Activated T-helper 17 cell treated with anti-CD3 and anti-CD28 coated beads, Interleukin-2, amount 50 U/mL, for 72 hours (primary cell): ENCODE data around the gene LCN6. TPM values are rescaled to one million over a fixed set of nuclear protein-coding genes. Genes with fewer than 3 reads are reported as not detected.

Experiments
- ATAC-seq: fragments of 150-1000 bp; cut with Tn5 transposase; replicated peaks from 2 replicates; pipeline ENCODE4 v1.10.0; 2021; ENCODE audit warnings: mild to moderate bottlenecking, moderate library complexity
- H3K27ac Mint-ChIP-seq: one replicate; pipeline ENCODE4 v1.8.0; 2022; ENCODE audit warnings: mixed read lengths
- H3K27me3 Mint-ChIP-seq: one replicate; pipeline ENCODE4 v1.8.0; 2022; ENCODE audit warnings: mixed read lengths
- H3K36me3 Mint-ChIP-seq: one replicate; pipeline ENCODE4 v1.8.0; 2022; ENCODE audit warnings: low read depth, mild to moderate bottlenecking, mixed read lengths
- H3K4me1 Mint-ChIP-seq: one replicate; pipeline ENCODE4 v1.8.0; 2022; ENCODE audit warnings: mixed read lengths
- H3K4me3 Mint-ChIP-seq: one replicate; pipeline ENCODE4 v1.8.0; 2022; ENCODE audit warnings: mild to moderate bottlenecking, mixed read lengths
- H3K9me3 Mint-ChIP-seq: one replicate; pipeline ENCODE4 v1.8.0; 2022; ENCODE audit warnings: mixed read lengths
- total RNA-seq, 2 donors: library from RNA; stranded (reverse); gene quantifications; one replicate each; pipeline ENCODE4 v1.2.3, GENCODE V29; 2022

Gene LCN6
- total RNA-seq, 2 donors from 2014 or later: not detected

DNA sequence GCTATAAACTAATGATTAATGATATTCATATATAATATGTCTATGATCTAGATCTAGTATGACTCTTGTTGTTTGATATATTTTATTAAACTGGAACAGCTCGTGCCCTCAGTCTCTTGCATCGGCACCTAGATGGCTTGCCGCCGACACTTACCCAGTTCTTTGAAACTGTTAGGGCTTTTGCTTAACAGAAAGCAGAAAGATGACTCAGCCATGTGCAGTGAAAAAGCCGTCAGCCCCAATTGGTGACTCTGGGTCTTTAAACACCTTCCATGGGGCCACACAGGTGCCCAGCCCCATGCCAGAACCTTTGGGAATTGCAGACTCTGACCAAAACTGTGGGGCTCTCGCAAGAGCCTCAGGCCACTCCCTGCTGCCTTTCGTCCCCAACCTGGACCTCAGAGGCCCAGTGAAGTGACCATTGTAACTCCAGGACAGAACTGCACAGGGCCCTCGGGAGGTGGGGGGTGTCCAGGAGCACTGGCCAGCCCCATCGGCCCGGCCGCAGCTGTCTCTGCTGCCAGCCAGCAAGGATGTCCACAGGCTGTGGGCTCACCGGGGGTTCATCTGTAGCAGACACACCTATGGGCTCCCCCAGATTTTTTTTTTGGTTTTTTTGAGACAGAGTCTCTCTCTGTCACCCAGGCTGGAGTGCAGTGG, 13.4 kb downstream of the LCN6 start:
- H3K27me3 Mint-ChIP-seq: no peaks in the 10 kb centered on the region
- no peak overlapping the region for H3K27ac Mint-ChIP-seq
- peak; percentile 68 for ATAC-seq
- no peaks in the 10 kb centered on the region for H3K9me3 Mint-ChIP-seq
- no peak overlapping the region for H3K4me3 Mint-ChIP-seq
- H3K4me1 Mint-ChIP-seq: peaks cover 6% of the 10 kb centered on the region
- no peaks in the 10 kb centered on the region for H3K36me3 Mint-ChIP-seq

DNA sequence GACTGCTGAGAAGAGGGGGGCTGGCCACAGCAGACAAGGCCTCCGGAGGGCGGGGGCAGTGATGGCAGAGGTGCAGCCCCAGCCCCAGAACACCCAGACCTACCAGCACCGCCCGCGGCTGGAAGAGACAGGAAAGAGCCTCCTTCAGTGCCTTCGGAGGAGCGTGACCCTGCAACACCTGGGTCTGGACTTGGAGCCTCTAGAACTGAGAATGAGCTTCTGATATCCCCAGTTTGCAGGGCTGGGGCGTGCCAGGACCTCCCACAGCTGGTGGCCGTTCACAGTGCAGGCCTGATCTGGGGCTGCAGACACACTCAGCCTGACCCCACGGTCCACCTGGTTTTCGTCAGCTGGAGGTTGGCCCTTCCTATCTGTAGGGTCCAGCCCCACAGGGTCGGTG, 14.7 kb downstream of the LCN6 start:
- no peaks in the 10 kb centered on the region for H3K9me3 Mint-ChIP-seq
- H3K36me3 Mint-ChIP-seq: no peaks in the 10 kb centered on the region
- no peak overlapping the region for H3K4me3 Mint-ChIP-seq
- H3K27ac Mint-ChIP-seq: no peak overlapping the region
- no peak for ATAC-seq
- no peaks in the 10 kb centered on the region for H3K27me3 Mint-ChIP-seq
- H3K4me1 Mint-ChIP-seq: peaks cover 6% of the 10 kb centered on the region

DNA sequence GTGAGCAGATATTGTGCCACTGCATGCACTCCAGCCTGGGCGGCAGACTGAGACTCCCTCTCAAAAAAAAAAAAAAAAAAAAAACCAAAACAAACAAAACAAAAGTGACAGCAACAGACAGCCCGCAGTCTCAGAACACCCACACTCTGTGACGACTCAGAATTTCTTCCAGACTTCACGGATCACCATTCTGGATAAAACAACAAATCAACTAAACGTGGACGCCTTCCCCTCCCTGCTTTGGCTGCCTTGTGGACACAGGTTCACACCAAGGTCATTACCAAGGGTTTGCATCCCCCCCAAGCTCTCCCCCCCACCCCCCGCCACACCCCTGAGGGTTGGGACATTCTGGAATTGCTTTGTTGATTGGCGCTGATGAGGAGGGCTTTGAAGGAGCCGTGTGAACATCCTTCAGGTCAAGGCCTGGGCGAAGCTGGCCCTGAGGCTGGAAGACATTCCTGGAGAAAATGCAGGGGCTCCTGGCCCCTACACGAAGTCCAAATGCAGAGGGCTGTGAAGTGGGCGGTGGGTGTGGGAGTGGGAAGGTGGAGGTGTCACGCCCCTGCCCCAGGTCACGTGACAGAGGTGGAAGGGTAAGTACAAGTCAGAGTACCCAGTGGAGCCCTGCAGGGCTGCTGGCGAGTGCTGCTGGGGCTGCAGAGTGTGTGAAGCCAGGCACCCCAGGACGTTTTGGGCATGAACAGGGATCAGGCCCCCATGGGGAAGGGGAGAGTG, 15.7 kb downstream of the LCN6 start:
- Mint-ChIP-seq H3K4me1 (peaks cover 6% of the 10 kb centered on the region), H3K36me3 (peaks cover under 1% of the 10 kb centered on the region), H3K27ac (no peak overlapping the region), H3K9me3 (no peaks in the 10 kb centered on the region), H3K27me3 (no peaks in the 10 kb centered on the region), H3K4me3 (no peak overlapping the region)
- peak; percentile 6 for ATAC-seq

DNA sequence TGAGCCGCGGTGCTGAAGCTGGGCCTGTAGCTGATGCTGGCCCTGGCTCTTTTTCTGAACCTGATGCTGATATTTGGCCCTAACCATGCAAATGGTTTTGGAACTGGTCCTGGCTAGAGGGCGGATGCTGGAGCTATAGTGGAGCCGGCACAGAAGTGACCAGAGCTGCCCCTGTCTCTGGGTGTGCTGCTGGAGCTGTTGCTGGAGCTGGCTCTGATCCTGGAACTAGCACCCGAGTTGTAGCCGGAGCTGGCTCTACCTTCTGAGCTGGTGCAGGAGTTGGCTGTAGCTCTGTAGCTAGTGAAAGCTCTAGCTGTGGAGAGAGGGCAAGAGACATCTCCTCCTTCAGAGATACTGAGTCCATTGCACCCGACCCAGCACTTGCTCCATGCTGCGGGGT, 18.4 kb downstream of the LCN6 start:
- Mint-ChIP-seq H3K9me3 (no peaks in the 10 kb centered on the region), H3K4me3 (peak overlapping the region; percentile 47), H3K4me1 (peaks cover 14% of the 10 kb centered on the region), H3K27me3 (no peaks in the 10 kb centered on the region), H3K27ac (no peak overlapping the region), H3K36me3 (peaks cover 28% of the 10 kb centered on the region)
- no peak for ATAC-seq

DNA sequence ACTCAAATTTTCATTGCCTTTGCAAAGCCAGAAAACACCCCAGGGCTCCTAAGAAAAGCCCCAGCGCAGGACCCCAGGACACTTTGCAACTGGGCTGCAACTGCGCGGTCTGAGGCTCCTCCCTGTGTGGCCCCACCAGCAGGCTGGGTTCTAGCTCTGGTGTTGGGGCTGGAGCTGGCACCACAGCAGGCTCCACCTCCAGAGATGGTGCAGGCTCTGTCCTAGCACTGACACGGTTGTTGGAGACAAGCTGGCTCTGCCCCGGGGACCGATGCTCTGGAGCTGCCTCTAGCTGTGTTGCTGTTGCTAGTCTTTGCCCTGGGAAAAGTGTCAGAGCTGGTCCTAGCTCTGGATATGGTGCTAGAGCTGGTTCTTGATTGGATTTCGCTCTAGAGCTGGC, 19.2 kb downstream of the LCN6 start:
- Mint-ChIP-seq H3K36me3 (peaks cover 35% of the 10 kb centered on the region), H3K4me1 (peaks cover 18% of the 10 kb centered on the region), H3K4me3 (peak overlapping the region; percentile 47), H3K27ac (no peak overlapping the region), H3K9me3 (no peaks in the 10 kb centered on the region), H3K27me3 (no peaks in the 10 kb centered on the region)
- no peak for ATAC-seq

DNA sequence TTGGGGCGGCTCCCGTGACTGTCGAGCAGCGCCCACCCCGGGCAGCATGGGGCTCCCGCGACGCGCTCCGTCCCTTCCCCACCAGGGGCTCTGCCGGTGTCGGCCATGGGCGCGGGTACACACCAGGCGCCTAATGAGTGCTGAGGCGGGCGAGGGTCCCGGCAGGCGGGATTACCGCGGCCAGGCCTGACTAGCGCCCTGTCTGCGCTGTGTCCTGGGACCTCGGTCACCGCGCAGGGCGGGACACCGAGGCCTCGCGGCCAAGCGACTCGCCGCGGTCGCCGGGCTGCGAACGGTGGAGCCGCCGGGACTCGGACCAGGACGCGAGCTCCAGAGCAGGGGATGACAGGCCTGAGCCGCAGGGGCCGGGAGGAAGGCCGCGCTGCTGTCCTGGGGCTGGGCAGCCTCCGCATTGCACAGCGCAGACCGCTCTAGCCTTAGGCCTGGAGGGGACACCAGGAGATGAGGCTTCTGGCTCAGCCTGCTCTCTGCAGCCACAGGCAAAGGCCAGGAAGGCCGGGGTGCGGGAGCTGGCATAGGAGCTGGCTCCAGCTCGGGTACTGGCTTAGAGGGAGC, 19.7 kb downstream of the LCN6 start:
- peaks cover 21% of the 10 kb centered on the region for H3K4me1 Mint-ChIP-seq
- no peaks in the 10 kb centered on the region for H3K9me3 Mint-ChIP-seq
- H3K4me3 Mint-ChIP-seq: peak overlapping the region; percentile 47
- no peaks in the 10 kb centered on the region for H3K27me3 Mint-ChIP-seq
- ATAC-seq: peak; percentile 27
- H3K36me3 Mint-ChIP-seq: peaks cover 41% of the 10 kb centered on the region
- H3K27ac Mint-ChIP-seq: no peak overlapping the region

DNA sequence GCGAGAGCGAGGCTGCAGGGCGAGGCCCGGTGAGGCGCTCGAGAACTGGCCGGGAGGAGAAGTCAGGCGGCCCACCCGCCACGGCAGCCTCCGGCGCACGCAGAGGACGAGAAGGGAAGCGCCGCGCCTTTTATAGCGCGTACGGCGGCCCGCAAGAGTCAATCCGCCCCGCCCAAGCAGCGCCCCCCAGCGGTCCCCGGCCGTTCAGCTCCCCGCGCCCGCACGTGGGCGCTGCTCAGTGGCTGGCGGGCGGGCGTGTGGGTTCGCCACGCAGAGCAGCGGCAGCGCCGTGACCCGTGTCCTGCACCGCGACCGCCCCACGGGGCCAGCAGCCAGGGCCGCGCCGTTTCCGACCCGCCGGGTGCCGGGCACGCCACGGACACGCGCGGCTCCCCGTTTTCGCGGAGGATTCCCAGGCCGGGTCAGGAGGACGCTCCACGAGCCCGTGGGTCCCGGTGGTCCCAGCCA, 20.2 kb downstream of the LCN6 start:
- Mint-ChIP-seq H3K36me3 (peaks cover 46% of the 10 kb centered on the region), H3K4me1 (peaks cover 21% of the 10 kb centered on the region), H3K4me3 (peak overlapping the region; percentile 94), H3K9me3 (no peaks in the 10 kb centered on the region), H3K27me3 (no peaks in the 10 kb centered on the region), H3K27ac (no peak overlapping the region)
- ATAC-seq: peak; percentile 78

DNA sequence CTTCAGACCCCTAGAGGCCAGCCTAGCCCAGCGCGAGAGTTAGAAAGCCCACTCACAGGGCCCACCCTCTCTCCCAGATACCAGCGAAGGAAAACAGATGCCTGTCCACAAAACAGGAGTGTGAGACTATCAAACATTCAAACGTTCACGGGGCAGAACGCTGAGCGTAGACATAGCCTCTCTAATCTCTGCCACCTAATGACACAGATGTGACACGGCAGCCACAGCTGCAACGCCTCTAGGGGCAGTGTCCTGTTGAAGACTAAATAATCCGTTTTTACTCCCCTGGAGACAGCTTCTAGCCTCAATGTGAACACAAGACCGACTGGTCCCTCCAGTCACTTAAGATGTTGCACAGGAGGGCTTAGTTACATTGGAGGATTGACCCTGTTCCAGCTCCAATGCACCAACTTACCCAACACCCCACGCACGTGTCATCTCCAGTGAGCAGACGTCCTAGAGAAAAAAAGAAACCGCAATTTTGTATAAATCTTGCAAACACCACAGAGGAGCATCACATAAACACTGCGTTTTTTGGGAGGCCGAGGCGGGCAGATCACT, 21.6 kb downstream of the LCN6 start:
- peak; percentile 22 for ATAC-seq
- H3K36me3 Mint-ChIP-seq: peaks cover 47% of the 10 kb centered on the region
- peaks cover 16% of the 10 kb centered on the region for H3K4me1 Mint-ChIP-seq
- H3K27ac Mint-ChIP-seq: peak overlapping the region; percentile 90
- no peaks in the 10 kb centered on the region for H3K9me3 Mint-ChIP-seq
- no peaks in the 10 kb centered on the region for H3K27me3 Mint-ChIP-seq
- peak overlapping the region; percentile 94 for H3K4me3 Mint-ChIP-seq

DNA sequence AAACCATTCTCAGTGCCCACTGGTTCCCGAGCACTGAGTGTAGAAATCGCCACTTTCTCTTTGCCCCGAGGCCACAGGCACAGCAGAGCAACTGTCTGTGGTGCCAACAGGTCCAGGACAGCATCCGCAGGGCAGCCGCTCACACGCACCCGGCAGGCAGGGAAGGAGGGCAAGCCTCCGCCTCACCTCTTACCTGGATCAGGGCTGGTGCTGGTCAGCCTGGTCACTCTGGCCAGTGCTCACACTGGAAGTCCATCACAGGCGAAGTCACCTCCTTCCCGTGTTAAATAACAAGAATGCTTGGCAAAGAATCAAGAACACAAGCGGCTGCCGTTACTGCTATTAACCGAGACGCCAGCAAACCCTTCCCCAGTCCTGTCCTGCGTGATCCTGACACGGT, 22.2 kb downstream of the LCN6 start:
- ATAC-seq: no peak
- no peaks in the 10 kb centered on the region for H3K9me3 Mint-ChIP-seq
- H3K36me3 Mint-ChIP-seq: peaks cover 51% of the 10 kb centered on the region
- H3K27me3 Mint-ChIP-seq: no peaks in the 10 kb centered on the region
- peak overlapping the region; percentile 94 for H3K4me3 Mint-ChIP-seq
- peak overlapping the region; percentile 90 for H3K27ac Mint-ChIP-seq
- peaks cover 18% of the 10 kb centered on the region for H3K4me1 Mint-ChIP-seq

DNA sequence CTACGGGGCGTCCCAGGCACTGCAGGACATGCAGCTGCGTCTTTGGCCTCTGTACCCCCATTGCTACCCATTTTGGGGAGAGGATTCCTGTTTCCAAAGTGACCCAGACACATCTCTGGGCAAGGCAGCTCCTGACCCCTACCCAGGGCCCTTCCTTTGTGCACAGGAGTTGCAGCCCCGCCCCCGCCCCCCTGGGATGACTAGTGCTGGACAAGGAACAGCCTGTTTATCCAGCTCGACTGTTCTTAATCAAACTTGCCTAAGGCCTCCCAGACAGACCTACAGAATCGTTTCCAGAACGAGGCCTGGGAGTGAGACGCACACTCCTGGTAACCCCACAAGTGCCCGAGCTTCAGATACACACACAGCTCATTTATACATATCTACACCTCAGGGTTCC, 22.7 kb downstream of the LCN6 start:
- no peak for ATAC-seq
- H3K27ac Mint-ChIP-seq: no peak overlapping the region
- peaks cover 19% of the 10 kb centered on the region for H3K4me1 Mint-ChIP-seq

DNA sequence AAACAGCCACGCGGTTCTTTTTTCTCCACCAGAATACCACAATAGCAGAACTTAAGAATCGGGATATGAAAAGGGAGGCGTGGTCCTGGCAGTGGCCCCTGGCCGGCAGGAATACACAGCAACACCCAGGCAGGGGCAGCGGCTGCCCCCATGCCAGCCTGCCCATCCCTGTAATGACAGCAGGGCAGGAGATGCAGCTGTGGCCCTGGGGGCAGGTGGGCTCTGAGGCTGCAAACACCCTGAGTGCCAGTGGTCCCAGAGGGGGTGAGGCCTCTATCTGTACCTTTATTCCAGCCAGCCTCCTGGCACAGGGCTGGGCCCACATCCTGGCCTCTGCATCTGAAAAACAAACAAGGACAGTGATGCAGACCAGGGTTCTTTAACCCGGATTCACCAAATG, 23.6 kb downstream of the LCN6 start:
- Mint-ChIP-seq H3K27ac (no peak overlapping the region), H3K27me3 (no peaks in the 10 kb centered on the region)

More for the DNA sequence above, 22.7 kb downstream of the LCN6 start:
- Mint-ChIP-seq H3K9me3 (no peaks in the 10 kb centered on the region), H3K27me3 (no peaks in the 10 kb centered on the region), H3K4me3 (peak overlapping the region; percentile 94), H3K36me3 (peaks cover 54% of the 10 kb centered on the region)

DNA sequence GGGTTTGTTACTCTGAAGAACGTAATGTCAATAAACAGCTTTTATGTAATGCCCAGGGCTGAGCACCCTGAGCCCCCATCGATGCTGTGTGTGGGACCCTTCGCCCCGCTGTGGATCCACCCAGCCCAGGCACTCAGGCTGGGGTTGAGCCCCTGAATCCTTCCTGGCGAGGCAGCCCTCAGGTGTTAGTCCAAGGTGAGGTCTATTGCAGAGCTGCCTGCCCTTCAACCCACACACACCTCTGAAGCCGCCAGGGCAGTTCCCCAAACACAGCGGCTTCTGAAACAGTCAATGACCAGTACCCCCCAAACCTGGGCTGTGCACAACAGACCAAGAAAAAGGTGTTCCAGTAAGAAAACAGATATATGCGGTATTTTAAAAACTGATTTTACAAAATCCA, 24.3 kb downstream of the LCN6 start:
- Mint-ChIP-seq H3K36me3 (peaks cover 54% of the 10 kb centered on the region), H3K27me3 (no peaks in the 10 kb centered on the region), H3K27ac (no peak overlapping the region), H3K9me3 (no peaks in the 10 kb centered on the region), H3K4me1 (peaks cover 19% of the 10 kb centered on the region), H3K4me3 (peak overlapping the region; percentile 5)
- no peak for ATAC-seq

More for the DNA sequence above, 23.6 kb downstream of the LCN6 start:
- ATAC-seq: no peak
- peak overlapping the region; percentile 5 for H3K4me3 Mint-ChIP-seq
- no peaks in the 10 kb centered on the region for H3K9me3 Mint-ChIP-seq
- peaks cover 54% of the 10 kb centered on the region for H3K36me3 Mint-ChIP-seq
- peaks cover 19% of the 10 kb centered on the region for H3K4me1 Mint-ChIP-seq

DNA sequence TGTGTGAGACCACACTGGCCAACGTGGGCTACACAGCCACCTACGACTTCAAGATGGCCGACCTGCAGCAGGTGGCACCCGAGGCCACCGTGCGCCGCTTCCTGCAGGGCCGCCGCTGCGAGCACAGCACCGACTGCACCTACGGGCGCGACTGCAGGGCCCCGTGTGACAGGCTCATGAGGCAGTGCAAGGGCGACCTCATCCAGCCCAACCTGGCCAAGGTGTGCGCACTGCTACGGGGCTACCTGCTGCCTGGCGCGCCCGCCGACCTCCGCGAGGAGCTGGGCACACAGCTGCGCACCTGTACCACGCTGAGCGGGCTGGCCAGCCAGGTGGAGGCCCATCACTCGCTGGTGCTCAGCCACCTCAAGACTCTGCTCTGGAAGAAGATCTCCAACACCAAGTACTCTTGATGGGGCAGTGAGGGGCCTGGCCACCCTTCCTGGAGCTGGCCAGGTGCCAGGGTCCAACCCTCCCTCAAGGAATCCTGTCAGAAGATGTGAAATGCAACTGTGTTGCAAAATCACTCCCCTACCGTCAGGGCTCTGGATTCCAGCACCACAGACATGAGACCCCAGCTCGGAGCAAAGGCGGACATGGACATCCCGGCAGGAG, 24.9 kb downstream of the LCN6 start:
- no peaks in the 10 kb centered on the region for H3K27me3 Mint-ChIP-seq
- no peak overlapping the region for H3K4me3 Mint-ChIP-seq
- no peaks in the 10 kb centered on the region for H3K9me3 Mint-ChIP-seq
- no peak for ATAC-seq
- peaks cover 54% of the 10 kb centered on the region for H3K36me3 Mint-ChIP-seq
- no peak overlapping the region for H3K27ac Mint-ChIP-seq
- H3K4me1 Mint-ChIP-seq: peaks cover 19% of the 10 kb centered on the region

DNA sequence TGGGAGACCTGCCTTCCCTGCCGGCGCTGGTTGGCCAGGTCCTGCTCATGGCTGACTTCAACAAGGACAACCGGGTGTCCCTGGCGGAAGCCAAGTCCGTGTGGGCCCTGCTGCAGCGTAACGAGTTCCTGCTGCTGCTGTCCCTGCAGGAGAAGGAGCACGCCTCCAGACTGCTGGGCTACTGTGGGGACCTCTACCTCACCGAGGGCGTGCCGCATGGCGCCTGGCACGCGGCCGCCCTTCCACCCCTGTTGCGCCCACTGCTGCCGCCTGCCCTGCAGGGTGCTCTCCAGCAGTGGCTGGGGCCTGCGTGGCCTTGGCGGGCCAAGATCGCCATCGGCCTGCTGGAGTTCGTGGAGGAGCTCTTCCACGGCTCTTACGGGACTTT, 25.4 kb downstream of the LCN6 start:
- no peak overlapping the region for H3K4me3 Mint-ChIP-seq
- H3K27me3 Mint-ChIP-seq: no peaks in the 10 kb centered on the region
- H3K36me3 Mint-ChIP-seq: peaks cover 54% of the 10 kb centered on the region
- H3K9me3 Mint-ChIP-seq: no peaks in the 10 kb centered on the region
- H3K4me1 Mint-ChIP-seq: peaks cover 19% of the 10 kb centered on the region
- ATAC-seq: no peak
- H3K27ac Mint-ChIP-seq: no peak overlapping the region
